OCI-LY1 (cell line): ENCODE results near the gene TMEM115.

ENCODE experiments used
- H2AFZ ChIP-seq: fragments of 200-600 bp; sonication (generic), shearing (Covaris generic); 2 replicates; pipeline ENCODE4 v1.6.0; 2014; ENCODE audit warnings: antibody characterized with exemption, mild to moderate bottlenecking, low read length
- H3F3A ChIP-seq: fragments of 200-600 bp; sonication (generic), shearing (Covaris generic); 2 replicates; pipeline ENCODE4 v1.6.0; 2014; ENCODE audit warnings: mild to moderate bottlenecking, antibody characterized with exemption, low read length, moderate library complexity; ENCODE audit not compliant: insufficient read depth
- H3K27ac ChIP-seq: fragments of 200-600 bp; sonication (generic); 2 replicates; pipeline ENCODE4 v1.5.1; 2014; ENCODE audit warnings: low read length, mixed run types, mild to moderate bottlenecking, low read depth; ENCODE audit not compliant: poor library complexity, severe bottlenecking
- H3K27me3 ChIP-seq: fragments of 200-600 bp; sonication (generic); 2 replicates; pipeline ENCODE4 v1.6.0; 2014; ENCODE audit warnings: antibody characterized with exemption, mild to moderate bottlenecking, low read length, moderate library complexity; ENCODE audit not compliant: insufficient read depth
- H3K36me3 ChIP-seq: fragments of 200-600 bp; sonication (generic); 2 replicates; pipeline ENCODE4 v1.6.1; 2014; ENCODE audit warnings: mild to moderate bottlenecking, antibody characterized with exemption, low read length, moderate library complexity, mixed read lengths; ENCODE audit not compliant: insufficient read depth
- H3K4me1 ChIP-seq: fragments of 200-600 bp; sonication (generic); 2 replicates; pipeline ENCODE4 v1.5.1; 2014; ENCODE audit warnings: mild to moderate bottlenecking, low read length, moderate library complexity; ENCODE audit not compliant: insufficient read depth, severe bottlenecking
- H3K4me2 ChIP-seq: fragments of 200-600 bp; sonication (generic), shearing (Covaris generic); 2 replicates; pipeline ENCODE4 v1.6.1; 2014; ENCODE audit warnings: low read length
- H3K4me3 ChIP-seq: fragments of 200-600 bp; sonication (generic); 2 replicates; pipeline ENCODE4 v1.5.1; 2014; ENCODE audit warnings: low read length, low read depth, mild to moderate bottlenecking, mixed read lengths; ENCODE audit not compliant: poor library complexity, severe bottlenecking
- H3K79me2 ChIP-seq: fragments of 200-600 bp; shearing (Covaris generic); 2 replicates; pipeline ENCODE4 v1.6.1; 2016; ENCODE audit warnings: mixed run types, low read length, mixed read lengths; ENCODE audit not compliant: insufficient read depth
- H3K9ac ChIP-seq: fragments of 200-600 bp; sonication (generic), shearing (Covaris generic); 2 replicates; pipeline ENCODE4 v1.6.1; 2014; ENCODE audit warnings: mild to moderate bottlenecking, low read length, mixed read lengths
- H3K9me2 ChIP-seq: fragments of 200-600 bp; sonication (generic), shearing (Covaris generic); 2 replicates; pipeline ENCODE4 v1.6.1; 2014; ENCODE audit warnings: low read depth, mild to moderate bottlenecking, low read length, mixed read lengths
- H3K9me3 ChIP-seq: fragments of 200-600 bp; shearing (Covaris generic); 2 replicates; pipeline ENCODE4 v1.6.1; 2014; ENCODE audit warnings: low read length, mixed read lengths
- H4K20me1 ChIP-seq: fragments of 200-600 bp; sonication (generic), shearing (Covaris generic); 2 replicates; pipeline ENCODE4 v1.6.0; 2016; ENCODE audit warnings: mild to moderate bottlenecking, low read length; ENCODE audit not compliant: insufficient read depth
- EZH2 ChIP-seq: fragments of 200-600 bp; sonication (generic), shearing (Covaris generic); IDR thresholded peaks from 2 replicates; pipeline ENCODE4 v1.8.0; 2017; ENCODE audit warnings: borderline replicate concordance, mixed run types, mild to moderate bottlenecking, antibody characterized with exemption, low read length, moderate library complexity, mixed read lengths
- TF ChIP-seq, protein P1 (sequence below): fragments of 200-600 bp; sonication (generic), shearing (Covaris generic); IDR thresholded peaks from 2 replicates; pipeline ENCODE4 v1.5.1; 2017; ENCODE audit warnings: mild to moderate bottlenecking, antibody characterized with exemption, low read length, moderate library complexity, mixed read lengths

The TMEM115 gene

DNA sequence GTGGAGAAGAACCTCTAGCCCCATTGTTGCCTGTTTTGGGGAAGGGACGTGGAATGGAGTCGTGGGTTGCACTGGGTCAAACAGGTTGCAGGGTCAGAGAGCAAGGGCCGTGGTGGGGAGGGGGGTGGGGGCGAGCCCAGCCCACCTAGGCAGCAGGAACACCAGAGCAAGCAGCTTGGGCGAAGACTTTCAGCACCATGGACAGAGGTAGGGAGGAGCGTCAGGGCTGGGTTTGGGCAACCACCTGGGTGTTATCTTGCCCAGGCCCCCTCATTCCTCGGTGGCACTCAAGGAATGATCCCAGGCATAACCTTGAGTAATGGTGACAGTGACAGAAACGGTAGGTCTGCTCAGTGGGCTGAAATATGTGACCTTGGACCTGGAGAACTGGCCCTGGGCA is 45.9 kb upstream of the TMEM115 start:
- H3K9me3 ChIP-seq, result no peaks in the 10 kb centered on the region
- H2AFZ ChIP-seq, result no peak overlapping the region
- TF ChIP-seq, protein P1, sequence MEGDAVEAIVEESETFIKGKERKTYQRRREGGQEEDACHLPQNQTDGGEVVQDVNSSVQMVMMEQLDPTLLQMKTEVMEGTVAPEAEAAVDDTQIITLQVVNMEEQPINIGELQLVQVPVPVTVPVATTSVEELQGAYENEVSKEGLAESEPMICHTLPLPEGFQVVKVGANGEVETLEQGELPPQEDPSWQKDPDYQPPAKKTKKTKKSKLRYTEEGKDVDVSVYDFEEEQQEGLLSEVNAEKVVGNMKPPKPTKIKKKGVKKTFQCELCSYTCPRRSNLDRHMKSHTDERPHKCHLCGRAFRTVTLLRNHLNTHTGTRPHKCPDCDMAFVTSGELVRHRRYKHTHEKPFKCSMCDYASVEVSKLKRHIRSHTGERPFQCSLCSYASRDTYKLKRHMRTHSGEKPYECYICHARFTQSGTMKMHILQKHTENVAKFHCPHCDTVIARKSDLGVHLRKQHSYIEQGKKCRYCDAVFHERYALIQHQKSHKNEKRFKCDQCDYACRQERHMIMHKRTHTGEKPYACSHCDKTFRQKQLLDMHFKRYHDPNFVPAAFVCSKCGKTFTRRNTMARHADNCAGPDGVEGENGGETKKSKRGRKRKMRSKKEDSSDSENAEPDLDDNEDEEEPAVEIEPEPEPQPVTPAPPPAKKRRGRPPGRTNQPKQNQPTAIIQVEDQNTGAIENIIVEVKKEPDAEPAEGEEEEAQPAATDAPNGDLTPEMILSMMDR, result no peak
- TF ChIP-seq EZH2, result no peak
- H3K27ac ChIP-seq, result no peak overlapping the region
- no peaks in the 10 kb centered on the region for H4K20me1 ChIP-seq
- H3K9ac ChIP-seq, result no peak overlapping the region
- no peaks in the 10 kb centered on the region for H3K36me3 ChIP-seq
- H3K4me3 ChIP-seq, result no peak overlapping the region
- no peaks in the 10 kb centered on the region for H3K9me2 ChIP-seq
- H3K4me1 ChIP-seq, result no peaks in the 10 kb centered on the region
- H3F3A ChIP-seq, result no peaks in the 10 kb centered on the region
- no peak overlapping the region for H3K4me2 ChIP-seq
- H3K79me2 ChIP-seq, result no peaks in the 10 kb centered on the region
- H3K27me3 ChIP-seq, result no peaks in the 10 kb centered on the region

DNA sequence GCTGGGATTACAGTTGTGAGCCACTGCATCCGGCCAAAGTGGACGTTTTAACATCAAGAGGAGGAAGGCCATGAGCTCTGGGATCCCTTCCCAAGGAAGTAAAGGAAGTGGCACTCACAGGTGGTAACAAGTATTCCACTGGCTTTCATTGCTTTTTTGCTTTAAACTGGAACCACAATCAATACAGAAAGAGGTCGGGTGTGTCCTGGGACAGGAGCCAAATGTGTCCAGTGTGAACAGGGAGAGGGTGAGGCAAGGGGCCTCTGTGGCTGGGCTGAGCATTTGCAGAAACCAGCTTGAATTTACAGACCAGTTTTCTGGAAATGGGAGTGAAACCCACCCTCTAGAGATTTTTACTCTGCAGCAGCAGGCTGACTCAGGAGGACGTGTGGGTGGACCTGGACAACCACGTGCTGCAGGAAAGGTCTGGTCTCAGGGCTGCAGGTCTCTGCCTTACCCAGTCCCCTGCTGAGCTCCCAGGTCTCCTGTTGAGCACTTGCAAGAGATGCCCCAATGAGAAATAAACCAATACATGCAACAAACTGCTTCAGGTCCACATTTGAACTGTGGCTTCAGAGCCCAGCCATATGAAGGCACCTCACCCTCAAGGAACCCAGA is 42.8 kb upstream of the TMEM115 start:
- Histone ChIP-seq H3K9me2 (no peaks in the 10 kb centered on the region), H2AFZ (no peak overlapping the region), H3K9ac (no peak overlapping the region), H3K36me3 (no peaks in the 10 kb centered on the region), H3K9me3 (no peaks in the 10 kb centered on the region), H3K4me2 (no peak overlapping the region), H4K20me1 (no peaks in the 10 kb centered on the region), H3K4me1 (no peaks in the 10 kb centered on the region), H3K79me2 (no peaks in the 10 kb centered on the region), H3K27ac (no peak overlapping the region), H3F3A (no peaks in the 10 kb centered on the region), H3K4me3 (no peak overlapping the region), H3K27me3 (no peaks in the 10 kb centered on the region)
- no peak for TF ChIP-seq EZH2

DNA sequence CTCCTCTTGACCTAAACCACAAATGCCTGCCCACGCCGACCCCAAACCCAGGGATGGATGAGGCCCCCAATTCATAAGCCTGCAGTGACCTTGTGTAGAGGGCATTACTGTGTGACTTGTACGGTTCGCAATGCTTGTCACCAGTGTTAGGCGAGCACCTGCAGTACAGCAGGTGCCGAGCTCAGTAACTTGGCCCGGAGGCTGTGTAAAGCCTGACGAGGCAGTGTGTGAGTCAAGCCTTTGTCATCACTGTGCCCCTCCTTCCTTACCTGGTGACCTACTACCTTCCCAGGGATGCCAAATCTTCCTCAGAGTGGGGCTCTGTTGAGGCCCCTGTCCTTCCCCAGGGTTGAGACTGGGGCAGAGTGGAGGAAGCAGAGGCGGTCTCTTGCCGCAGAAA is 37.2 kb upstream of the TMEM115 start:
- no peaks in the 10 kb centered on the region for H4K20me1 ChIP-seq
- no peaks in the 10 kb centered on the region for H3K36me3 ChIP-seq
- H3K4me3 ChIP-seq, result no peak overlapping the region
- no peaks in the 10 kb centered on the region for H3K4me1 ChIP-seq
- H3K27ac ChIP-seq, result no peak overlapping the region
- no peak for TF ChIP-seq EZH2
- TF ChIP-seq, protein P1, result no peak
- no peaks in the 10 kb centered on the region for H3K79me2 ChIP-seq
- H3K9me2 ChIP-seq, result no peaks in the 10 kb centered on the region
- no peaks in the 10 kb centered on the region for H3K27me3 ChIP-seq
- no peaks in the 10 kb centered on the region for H3F3A ChIP-seq
- no peak overlapping the region for H2AFZ ChIP-seq
- no peaks in the 10 kb centered on the region for H3K9me3 ChIP-seq
- no peak overlapping the region for H3K9ac ChIP-seq
- no peak overlapping the region for H3K4me2 ChIP-seq

DNA sequence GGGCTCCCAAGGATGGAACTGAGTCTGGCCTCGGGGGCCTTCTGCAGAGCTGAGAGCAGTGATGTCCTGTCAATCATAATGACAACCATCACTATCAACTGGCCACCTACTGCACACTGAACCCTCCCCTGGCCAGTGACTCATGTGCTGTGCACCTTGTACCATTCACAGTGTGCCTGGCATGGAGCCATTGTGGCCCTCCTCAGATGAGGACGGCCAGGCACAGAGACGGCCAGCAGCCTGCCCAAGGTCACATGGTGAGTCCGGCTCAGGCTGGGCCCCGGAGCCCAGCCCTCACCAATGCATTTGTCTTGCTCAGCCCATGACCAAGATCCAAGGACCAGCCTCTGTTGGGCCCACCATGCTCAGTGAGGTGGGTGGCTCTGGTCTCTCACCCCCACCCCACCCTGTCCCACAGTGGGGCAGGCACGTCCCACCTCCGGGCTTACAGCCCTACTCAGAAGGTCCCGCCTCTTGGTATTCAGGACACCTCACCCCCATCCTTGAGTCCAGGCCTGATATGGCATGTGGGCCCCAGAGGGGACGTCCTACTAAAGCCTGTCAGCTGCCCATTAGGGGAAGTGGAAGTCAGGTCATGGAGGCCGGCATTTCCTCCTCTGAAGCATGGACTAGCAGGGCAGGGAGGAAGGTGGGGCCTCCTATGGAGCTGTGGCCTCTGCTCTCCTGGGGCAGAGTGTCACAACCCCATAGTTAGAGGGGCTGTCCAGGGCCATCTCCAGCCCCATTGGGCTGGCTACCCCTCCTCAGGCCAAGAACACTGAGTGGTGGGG is 35.9 kb upstream of the TMEM115 start:
- no peaks in the 10 kb centered on the region for H3K4me1 ChIP-seq
- no peak overlapping the region for H3K4me2 ChIP-seq
- H3K27ac ChIP-seq, result no peak overlapping the region
- H3K27me3 ChIP-seq, result no peaks in the 10 kb centered on the region
- no peaks in the 10 kb centered on the region for H3F3A ChIP-seq
- H4K20me1 ChIP-seq, result no peaks in the 10 kb centered on the region
- H3K9me2 ChIP-seq, result no peaks in the 10 kb centered on the region
- H2AFZ ChIP-seq, result no peak overlapping the region
- H3K9ac ChIP-seq, result no peak overlapping the region
- H3K36me3 ChIP-seq, result no peaks in the 10 kb centered on the region
- H3K4me3 ChIP-seq, result no peak overlapping the region
- no peak for TF ChIP-seq EZH2
- TF ChIP-seq, protein P1, result no peak
- H3K79me2 ChIP-seq, result no peaks in the 10 kb centered on the region
- no peaks in the 10 kb centered on the region for H3K9me3 ChIP-seq
